AG04450 (cell line): ENCODE measurements around the gene AGPAT4. TPM values are rescaled to one million over a fixed set of nuclear protein-coding genes. Genes with fewer than 3 reads are reported as not detected.

Experiments used
- CTCF ChIA-PET: fragments of 300-600, 350-600 bp; formaldehyde crosslinking; extraction: SDS; loops from one replicate; lab custom pipeline; 2022; ENCODE audit warnings: antibody characterized with exemption, inconsistent platforms; lab: Charles Lee
- POLR2A ChIA-PET: fragments of 350-600 bp; formaldehyde crosslinking; extraction: SDS; loops from one replicate; lab custom pipeline; 2021; ENCODE audit warnings: antibody characterized with exemption, inconsistent platforms; lab: Yijun Ruan, JAX
- DNase-seq: peaks from one replicate; pipeline ENCODE4 v3.0.0-alpha.2; 2011; ENCODE audit warnings: low read depth, low spot score
- H3K27ac ChIP-seq: one replicate; pipeline ENCODE4 v1.5.1; 2012; ENCODE audit warnings: low read depth, low read length, control low read depth
- H3K27me3 ChIP-seq: one replicate; pipeline ENCODE4 v1.6.0; 2012; ENCODE audit warnings: low read length; ENCODE audit not compliant: control insufficient read depth, insufficient read depth
- H3K4me3 ChIP-seq: 2 replicates; pipeline ENCODE4 v1.5.1; 2011; ENCODE audit warnings: mild to moderate bottlenecking, low read depth, low read length, control low read depth
- H3K9me3 ChIP-seq: 2 replicates; pipeline ENCODE4 v1.5.1; 2012; ENCODE audit warnings: low read length; ENCODE audit not compliant: control insufficient read depth, insufficient read depth
- CTCF ChIP-seq: IDR thresholded peaks from 2 replicates; pipeline ENCODE4 v1.5.1; 2011; ENCODE audit warnings: low read depth, low read length, control low read depth, inconsistent platforms
- polyA plus RNA-seq: library from polyadenylated mRNA; depleted of rRNA; stranded (reverse); fragments of >200 nt; gene quantifications from 2 replicates; pipeline ENCODE4 v1.2.3, GENCODE V29; 2011

AGPAT4 gene
- polyA plus RNA-seq, 1 experiment: 10.0 TPM

DNA sequence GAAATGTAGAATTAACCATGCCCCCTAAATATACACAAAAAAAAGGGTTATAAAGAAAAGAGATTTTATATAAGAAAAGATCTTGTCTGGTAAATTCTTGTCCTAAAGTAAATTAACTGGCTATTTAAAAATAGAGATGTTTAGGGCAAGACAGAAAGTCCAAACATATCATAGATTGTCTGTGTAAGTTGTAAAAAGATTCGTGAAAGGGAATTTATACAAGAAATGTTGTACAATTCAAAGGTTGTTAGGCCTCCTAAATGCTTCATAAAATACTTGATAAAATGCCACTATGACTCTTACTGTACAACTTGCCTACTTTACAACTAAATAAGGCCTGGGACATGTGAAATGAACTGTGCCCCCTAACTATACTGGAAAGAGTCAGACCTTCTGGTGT, 21.9 kb upstream of the AGPAT4 start:
- no peaks in the 10 kb centered on the region for H3K27me3 ChIP-seq
- no peak overlapping the region for H3K27ac ChIP-seq
- no peak for TF ChIP-seq CTCF
- no peaks in the 10 kb centered on the region for H3K9me3 ChIP-seq
- ChIA-PET POLR2A (no interaction called here), CTCF (no interaction called here)
- DNase-seq: no peak
- no peak overlapping the region for H3K4me3 ChIP-seq

DNA sequence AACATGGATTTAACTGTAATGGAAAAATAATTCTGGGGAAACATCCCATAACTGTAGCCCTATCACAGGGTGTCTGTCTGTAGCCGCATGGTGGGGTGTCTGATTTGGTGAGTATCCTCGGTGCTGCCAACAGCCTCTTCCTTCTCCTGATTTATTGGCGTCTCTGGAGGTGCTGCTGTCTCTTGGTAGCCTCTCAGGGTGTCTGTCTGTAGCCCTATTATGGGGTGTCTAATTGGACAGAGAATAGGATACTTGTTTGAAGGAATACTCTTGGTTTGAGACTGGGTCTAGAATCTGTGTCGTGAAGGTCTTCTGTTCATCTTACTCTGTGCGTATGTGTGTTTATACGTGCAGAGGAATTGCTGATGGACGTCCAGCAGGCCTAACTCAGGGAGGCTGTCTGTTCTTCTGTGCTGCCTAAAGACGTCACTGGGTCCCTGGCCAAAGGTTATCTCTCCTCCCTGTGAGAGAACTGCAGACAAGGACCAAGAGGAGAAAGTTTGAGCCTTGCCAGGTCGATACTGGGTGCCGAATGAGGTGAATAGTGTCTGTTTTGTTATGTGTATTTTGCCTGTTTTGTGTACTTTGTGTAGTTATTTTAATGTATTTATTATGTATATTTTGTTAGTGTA, 18.9 kb upstream of the AGPAT4 start:
- Histone ChIP-seq H3K27ac (no peak overlapping the region), H3K4me3 (no peak overlapping the region), H3K9me3 (no peaks in the 10 kb centered on the region), H3K27me3 (no peaks in the 10 kb centered on the region)
- ChIA-PET POLR2A (no interaction called here), CTCF (interaction anchor here (1.0 kb wide), 1 partner anchor 78 kb away, joined by 6 read pairs; no protein-coding TSS in a partner anchor)
- DNase-seq: no peak
- TF ChIP-seq CTCF: no peak

- no peak overlapping the region for H3K4me3 ChIP-seq
- no peaks in the 10 kb centered on the region for H3K9me3 ChIP-seq
- no peak for TF ChIP-seq CTCF
- no peaks in the 10 kb centered on the region for H3K27me3 ChIP-seq
- H3K27ac ChIP-seq: no peak overlapping the region
- CTCF ChIA-PET: no interaction called here
- POLR2A ChIA-PET: no interaction called here
- no peak for DNase-seq
Observed at GRCh38 chr6:161292145-161292544, 18.3 kb upstream of the AGPAT4 start.

DNA sequence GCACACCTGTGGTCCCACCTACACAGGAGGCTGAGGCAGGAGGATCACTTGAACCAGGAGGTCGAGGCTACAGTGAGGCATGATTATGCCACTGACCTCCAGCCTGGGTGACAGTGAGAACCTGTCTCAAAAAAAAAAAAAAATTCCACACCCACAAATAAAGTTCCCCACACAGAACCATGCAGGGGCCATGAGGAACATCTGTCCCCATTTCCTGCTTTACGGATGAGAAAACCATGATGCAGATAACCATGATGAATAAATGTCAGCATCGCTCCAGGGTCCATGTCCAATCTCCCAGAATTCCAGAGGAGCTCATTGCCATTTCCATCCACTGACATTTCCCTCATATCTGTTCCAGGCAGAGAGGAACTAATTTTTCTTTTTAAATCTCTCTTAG, 16.9 kb upstream of the AGPAT4 start:
- no peak overlapping the region for H3K27ac ChIP-seq
- H3K4me3 ChIP-seq: no peak overlapping the region
- ChIA-PET POLR2A (no interaction called here), CTCF (no interaction called here)
- no peak for DNase-seq
- no peak for TF ChIP-seq CTCF
- H3K9me3 ChIP-seq: no peaks in the 10 kb centered on the region
- no peaks in the 10 kb centered on the region for H3K27me3 ChIP-seq

DNA sequence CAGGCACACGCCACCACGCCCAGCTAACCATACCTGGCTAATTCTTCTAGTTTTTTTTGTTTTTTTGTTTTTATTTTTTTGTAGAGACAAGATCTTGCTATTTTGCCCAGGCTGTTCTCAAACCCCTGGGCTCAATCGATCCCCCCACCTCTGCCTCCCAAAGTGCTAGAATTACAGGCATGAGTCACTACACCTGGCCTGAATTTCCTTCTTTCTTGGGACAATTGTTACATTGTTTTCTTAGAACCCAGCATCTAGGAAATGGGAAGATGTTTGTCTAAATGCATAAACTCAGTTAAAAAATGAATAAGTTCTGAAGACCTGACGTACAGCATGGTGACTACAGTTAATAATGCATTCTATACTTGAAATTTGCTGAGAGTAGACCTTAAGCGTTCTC, 10.8 kb upstream of the AGPAT4 start:
- no peak for DNase-seq
- ChIA-PET CTCF (no interaction called here), POLR2A (no interaction called here)
- H3K9me3 ChIP-seq: no peaks in the 10 kb centered on the region
- no peak overlapping the region for H3K4me3 ChIP-seq
- no peaks in the 10 kb centered on the region for H3K27me3 ChIP-seq
- H3K27ac ChIP-seq: no peak overlapping the region
- TF ChIP-seq CTCF: no peak
